Neural cell (in vitro differentiated cells): ENCODE results near the gene SCAF4. TPM values are rescaled to one million over a fixed set of nuclear protein-coding genes. Genes with fewer than 3 reads are reported as not detected.

Source experiments
- H2AFZ ChIP-seq: fragments of 200-600, 300-800 bp; sonication (generic), shearing (Covaris generic); 2 replicates; pipeline ENCODE4 v1.6.0; 2014; ENCODE audit warnings: low read depth, mild to moderate bottlenecking, antibody characterized with exemption, low read length, moderate library complexity
- H3F3A ChIP-seq: fragments of 200-600 bp; shearing (Covaris generic); 2 replicates; pipeline ENCODE4 v1.6.1; 2016; ENCODE audit warnings: mild to moderate bottlenecking, moderate library complexity, mixed read lengths, antibody characterized with exemption, low read length; ENCODE audit not compliant: insufficient read depth, poor library complexity, severe bottlenecking
- H3K27ac ChIP-seq: fragments of 200-600, 300-800 bp; sonication (generic), shearing (Covaris generic); 2 replicates; pipeline ENCODE4 v1.5.1; 2014; ENCODE audit warnings: mild to moderate bottlenecking, low read length, moderate library complexity
- H3K27me3 ChIP-seq: fragments of 300-800, 200-600 bp; sonication (generic), shearing (Covaris generic); 2 replicates; pipeline ENCODE4 v1.6.0; 2014; ENCODE audit warnings: mild to moderate bottlenecking, low read depth, low read length, moderate library complexity; ENCODE audit not compliant: insufficient read depth
- H3K36me3 ChIP-seq: fragments of 300-800, 200-600 bp; sonication (generic), shearing (Covaris generic); 2 replicates; pipeline ENCODE4 v1.5.1; 2014; ENCODE audit warnings: mild to moderate bottlenecking, antibody characterized with exemption, low read length, moderate library complexity; ENCODE audit not compliant: insufficient read depth
- H3K4me2 ChIP-seq: fragments of 300-800, 200-600 bp; sonication (generic), shearing (Covaris generic); 2 replicates; pipeline ENCODE4 v1.6.0; 2014; ENCODE audit warnings: mild to moderate bottlenecking, low read length
- H3K4me3 ChIP-seq: fragments of 300-800, 200-600 bp; sonication (generic), shearing (Covaris generic); 2 replicates; pipeline ENCODE4 v1.5.1; 2014; ENCODE audit warnings: mild to moderate bottlenecking, low read length, moderate library complexity
- H3K79me2 ChIP-seq: fragments of 200-600 bp; shearing (Covaris generic); replicated peaks from 2 replicates; pipeline ENCODE4 v1.6.0; 2014; ENCODE audit warnings: mild to moderate bottlenecking, low read length, moderate library complexity; ENCODE audit not compliant: insufficient read depth
- H3K9ac ChIP-seq: fragments of 300-800, 200-600 bp; sonication (generic), shearing (Covaris generic); 2 replicates; pipeline ENCODE4 v1.6.1; 2016; ENCODE audit warnings: mild to moderate bottlenecking, low read length, mixed read lengths
- H3K9me2 ChIP-seq: fragments of 200-600 bp; shearing (Covaris generic); 2 replicates; pipeline ENCODE4 v1.6.1; 2016; ENCODE audit warnings: mild to moderate bottlenecking, low read length, mixed read lengths; ENCODE audit not compliant: insufficient read depth
- H3K9me3 ChIP-seq: fragments of 200-600, 300-800 bp; sonication (generic), shearing (Covaris generic); 2 replicates; pipeline ENCODE4 v1.6.1; 2016; ENCODE audit warnings: mild to moderate bottlenecking, mixed run types, low read length, moderate library complexity, mixed read lengths
- H4K20me1 ChIP-seq: fragments of 200-600 bp; shearing (Covaris generic); 2 replicates; pipeline ENCODE4 v1.6.1; 2016; ENCODE audit warnings: mild to moderate bottlenecking, mixed run types; ENCODE audit not compliant: insufficient read depth
- CTCF ChIP-seq: fragments of 450-650 bp; IDR thresholded peaks from 2 replicates; pipeline ENCODE4 v1.5.1; 2014; ENCODE audit warnings: antibody characterized with exemption, mild to moderate bottlenecking, moderate library complexity; ENCODE audit not compliant: poor library complexity, severe bottlenecking
- EP300 ChIP-seq: fragments of 450-650 bp; conservative IDR thresholded peaks from 2 replicates; pipeline ENCODE4 v1.6.1; 2014; ENCODE audit warnings: antibody characterized with exemption, mild to moderate bottlenecking, moderate library complexity; ENCODE audit not compliant: poor library complexity, severe bottlenecking
- EZH2 ChIP-seq: fragments of 200-600, 300-800 bp; shearing (Covaris generic), sonication (generic); IDR thresholded peaks from 2 replicates; pipeline ENCODE4 v1.6.1; 2014; ENCODE audit warnings: antibody characterized with exemption, low read length, borderline replicate concordance, mild to moderate bottlenecking; ENCODE audit not compliant: insufficient read depth, poor library complexity, severe bottlenecking
- MXI1 ChIP-seq: fragments of 450-650 bp; conservative IDR thresholded peaks from 2 replicates; pipeline ENCODE4 v1.6.1; 2014; ENCODE audit warnings: antibody characterized with exemption, mild to moderate bottlenecking; ENCODE audit not compliant: poor library complexity, severe bottlenecking
- POLR2AphosphoS5 ChIP-seq: IDR thresholded peaks from 2 replicates; pipeline ENCODE4 v1.6.1; 2012
- RAD21 ChIP-seq: fragments of 450-650 bp; conservative IDR thresholded peaks from 2 replicates; pipeline ENCODE4 v1.6.1; 2014; ENCODE audit warnings: antibody characterized with exemption, mild to moderate bottlenecking, moderate library complexity
- SMC3 ChIP-seq: fragments of 450-650 bp; conservative IDR thresholded peaks from 2 replicates; pipeline ENCODE4 v1.6.1; 2014; ENCODE audit warnings: antibody characterized with exemption, mild to moderate bottlenecking, moderate library complexity; ENCODE audit not compliant: poor library complexity
- TAF1 ChIP-seq: IDR thresholded peaks from 2 replicates; pipeline ENCODE4 v1.6.1; 2012; ENCODE audit warnings: low read depth
- polyA plus RNA-seq: library from polyadenylated mRNA; depleted of rRNA; stranded (reverse); fragments of >200 nt; gene quantifications from 2 replicates; pipeline ENCODE4 v1.2.3, GENCODE V29; 2014
- TF ChIP-seq, protein P1 (sequence below): IDR thresholded peaks from 2 replicates; pipeline ENCODE4 v1.6.1; 2012; ENCODE audit warnings: borderline replicate concordance

SCAF4 gene
- polyA plus RNA-seq, 1 donor from 2014 or later = 5.4 TPM

DNA sequence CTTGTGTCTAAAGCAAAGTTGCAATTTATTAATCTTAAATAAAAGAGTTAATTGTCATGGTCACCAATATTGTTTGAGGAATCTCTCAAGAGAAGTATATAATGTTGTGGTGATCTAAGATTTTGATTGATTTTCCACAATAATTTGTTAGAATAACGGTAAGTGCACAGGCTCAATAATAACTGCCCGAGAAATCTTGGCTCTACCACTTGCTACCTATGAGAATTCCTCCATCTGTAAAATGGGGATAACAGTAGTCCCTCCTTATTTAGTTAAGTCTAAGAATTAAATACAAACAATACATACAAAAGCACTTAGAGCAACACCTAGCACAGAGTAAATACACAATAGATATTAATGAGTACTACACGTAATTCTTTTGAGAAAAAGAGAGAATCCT, 18.8 kb downstream of the SCAF4 start:
- Histone ChIP-seq H3K36me3 (no peaks in the 10 kb centered on the region), H3K9me2 (no peaks in the 10 kb centered on the region), H3F3A (no peaks in the 10 kb centered on the region), H3K9ac (no peak overlapping the region), H3K79me2 (peaks cover 85% of the 10 kb centered on the region), H2AFZ (no peak overlapping the region), H3K27me3 (no peaks in the 10 kb centered on the region), H3K27ac (no peak overlapping the region), H3K4me3 (no peak overlapping the region), H4K20me1 (no peaks in the 10 kb centered on the region), H3K4me2 (no peak overlapping the region), H3K9me3 (no peaks in the 10 kb centered on the region)
- TF ChIP-seq EP300 (no peak), CTCF (no peak), SMC3 (no peak), MXI1 (no peak), RAD21 (no peak), TAF1 (no peak)
- TF ChIP-seq, protein P1, sequence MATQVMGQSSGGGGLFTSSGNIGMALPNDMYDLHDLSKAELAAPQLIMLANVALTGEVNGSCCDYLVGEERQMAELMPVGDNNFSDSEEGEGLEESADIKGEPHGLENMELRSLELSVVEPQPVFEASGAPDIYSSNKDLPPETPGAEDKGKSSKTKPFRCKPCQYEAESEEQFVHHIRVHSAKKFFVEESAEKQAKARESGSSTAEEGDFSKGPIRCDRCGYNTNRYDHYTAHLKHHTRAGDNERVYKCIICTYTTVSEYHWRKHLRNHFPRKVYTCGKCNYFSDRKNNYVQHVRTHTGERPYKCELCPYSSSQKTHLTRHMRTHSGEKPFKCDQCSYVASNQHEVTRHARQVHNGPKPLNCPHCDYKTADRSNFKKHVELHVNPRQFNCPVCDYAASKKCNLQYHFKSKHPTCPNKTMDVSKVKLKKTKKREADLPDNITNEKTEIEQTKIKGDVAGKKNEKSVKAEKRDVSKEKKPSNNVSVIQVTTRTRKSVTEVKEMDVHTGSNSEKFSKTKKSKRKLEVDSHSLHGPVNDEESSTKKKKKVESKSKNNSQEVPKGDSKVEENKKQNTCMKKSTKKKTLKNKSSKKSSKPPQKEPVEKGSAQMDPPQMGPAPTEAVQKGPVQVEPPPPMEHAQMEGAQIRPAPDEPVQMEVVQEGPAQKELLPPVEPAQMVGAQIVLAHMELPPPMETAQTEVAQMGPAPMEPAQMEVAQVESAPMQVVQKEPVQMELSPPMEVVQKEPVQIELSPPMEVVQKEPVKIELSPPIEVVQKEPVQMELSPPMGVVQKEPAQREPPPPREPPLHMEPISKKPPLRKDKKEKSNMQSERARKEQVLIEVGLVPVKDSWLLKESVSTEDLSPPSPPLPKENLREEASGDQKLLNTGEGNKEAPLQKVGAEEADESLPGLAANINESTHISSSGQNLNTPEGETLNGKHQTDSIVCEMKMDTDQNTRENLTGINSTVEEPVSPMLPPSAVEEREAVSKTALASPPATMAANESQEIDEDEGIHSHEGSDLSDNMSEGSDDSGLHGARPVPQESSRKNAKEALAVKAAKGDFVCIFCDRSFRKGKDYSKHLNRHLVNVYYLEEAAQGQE = no peak

- Histone ChIP-seq H2AFZ (no peak overlapping the region), H3K9me2 (no peaks in the 10 kb centered on the region), H4K20me1 (no peaks in the 10 kb centered on the region), H3K36me3 (no peaks in the 10 kb centered on the region), H3K79me2 (peaks cover 89% of the 10 kb centered on the region), H3K9ac (no peak overlapping the region), H3K9me3 (no peaks in the 10 kb centered on the region), H3K27ac (no peak overlapping the region), H3K4me2 (no peak overlapping the region), H3K27me3 (no peaks in the 10 kb centered on the region), H3F3A (no peaks in the 10 kb centered on the region), H3K4me3 (no peak overlapping the region)
- TF ChIP-seq POLR2AphosphoS5 = no peak
- TF ChIP-seq CTCF = no peak
- TF ChIP-seq, protein P1 = no peak
- no peak for TF ChIP-seq TAF1
- TF ChIP-seq EZH2 = no peak
- TF ChIP-seq RAD21 = no peak
- TF ChIP-seq SMC3 = no peak
- no peak for TF ChIP-seq EP300
- no peak for TF ChIP-seq MXI1
Observed at GRCh38 chr21:31711745-31712285, 20.1 kb downstream of the SCAF4 start.
